Keratinocyte (primary cell): ENCODE data around the gene TFPI. TPM values are rescaled to one million over a fixed set of nuclear protein-coding genes. Genes with fewer than 3 reads are reported as not detected.

Experiments used
- DNase-seq: peaks from one replicate; pipeline ENCODE4 v3.0.0-alpha.2; 2011; ENCODE audit warnings: low read depth, missing footprints, low spot score
- FAIRE-seq: peaks from 2 replicates; lab custom pipeline; 2011; peaks lifted over from hg19 to GRCh38; lab: Jason Lieb, UNC
- H2AFZ ChIP-seq: 2 replicates; pipeline ENCODE4 v1.6.0; 2012; ENCODE audit warnings: low read length, control low read depth, inconsistent platforms; ENCODE audit not compliant: control insufficient read depth
- H3K27ac ChIP-seq: 2 replicates; pipeline ENCODE4 v1.5.1; 2011; ENCODE audit warnings: low read length; ENCODE audit not compliant: control insufficient read depth, insufficient read depth
- H3K27me3 ChIP-seq: 3 replicates; pipeline ENCODE4 v1.6.0; 2011; ENCODE audit warnings: low read length; ENCODE audit not compliant: control insufficient read depth, insufficient read depth; ENCODE audit errors: extremely low read depth
- H3K36me3 ChIP-seq, 2 experiments: 2 replicates in 1 of 2; 3 replicates in 1 of 2; pipeline ENCODE4 v1.5.1; 2011; ENCODE audit warnings: low read length in 2 of 2, mild to moderate bottlenecking in 1 of 2; ENCODE audit not compliant: control insufficient read depth in 2 of 2, insufficient read depth in 2 of 2; ENCODE audit errors: extremely low read depth in 1 of 2
- H3K4me1 ChIP-seq: 3 replicates; pipeline ENCODE4 v1.5.1; 2011; ENCODE audit warnings: low read length; ENCODE audit not compliant: control insufficient read depth, insufficient read depth; ENCODE audit errors: extremely low read depth
- H3K4me2 ChIP-seq: 3 replicates; pipeline ENCODE4 v1.6.0; 2011; ENCODE audit warnings: low read depth, low read length; ENCODE audit not compliant: control insufficient read depth, insufficient read depth; ENCODE audit errors: extremely low read depth
- H3K4me3 ChIP-seq, 3 experiments: fragments of 200-600 bp in 1 of 3; sonication (generic) in 1 of 3; 2 replicates in 2 of 3; 3 replicates in 1 of 3; pipeline ENCODE4 v1.5.1; 2011 to 2016; ENCODE audit warnings: low read length in 3 of 3, mild to moderate bottlenecking in 3 of 3, control low read depth in 2 of 3, inconsistent platforms in 1 of 3, low read depth in 1 of 3, mixed read lengths in 1 of 3, mixed run types in 1 of 3, moderate library complexity in 1 of 3; ENCODE audit not compliant: control insufficient read depth in 2 of 3, insufficient read depth in 2 of 3; ENCODE audit errors: extremely low read depth in 1 of 3
- H3K79me2 ChIP-seq: 2 replicates; pipeline ENCODE4 v1.6.0; 2012; ENCODE audit warnings: low read length; ENCODE audit not compliant: control insufficient read depth, insufficient read depth
- H3K9ac ChIP-seq: 3 replicates; pipeline ENCODE4 v1.6.0; 2011; ENCODE audit warnings: low read length; ENCODE audit not compliant: control insufficient read depth, insufficient read depth; ENCODE audit errors: extremely low read depth
- H3K9me1 ChIP-seq: 3 replicates; pipeline ENCODE4 v1.6.0; 2011; ENCODE audit warnings: low read length; ENCODE audit not compliant: control insufficient read depth, insufficient read depth; ENCODE audit errors: extremely low read depth
- H3K9me3 ChIP-seq: 2 replicates; pipeline ENCODE4 v1.5.1; 2012; ENCODE audit warnings: low read depth, low read length; ENCODE audit not compliant: control insufficient read depth
- H4K20me1 ChIP-seq: 3 replicates; pipeline ENCODE4 v1.6.0; 2011; ENCODE audit warnings: low read length; ENCODE audit not compliant: control insufficient read depth, insufficient read depth; ENCODE audit errors: extremely low read depth
- CTCF ChIP-seq, 3 experiments: IDR thresholded peaks in 1 of 3; conservative IDR thresholded peaks in 1 of 3; optimal IDR thresholded peaks in 1 of 3; 2 replicates in 2 of 3; 3 replicates in 1 of 3; pipeline versions ENCODE3 to v1.5.1; 2011; ENCODE audit warnings: low read length in 3 of 3, mild to moderate bottlenecking in 3 of 3, moderate library complexity in 2 of 3, control low read depth in 1 of 3, inconsistent platforms in 1 of 3; ENCODE audit not compliant: insufficient read depth in 2 of 3; ENCODE audit errors: extremely low read depth in 1 of 3
- EZH2 ChIP-seq: IDR thresholded peaks from one replicate; pipeline ENCODE4 v1.6.1; 2012; ENCODE audit warnings: inconsistent platforms, mild to moderate bottlenecking, low read length, moderate library complexity
- dilution Hi-C: fragments of 300-500 bp; cut with MboI; formaldehyde crosslinking; loops from one replicate; pipeline ENCODE4 v1.7.0; 2020; ENCODE audit warnings: low sequenced_read_pairs; ENCODE audit not compliant: extremely low pct_ligation_motif_present
- polyA plus RNA-seq, 5 experiments: library from polyadenylated mRNA; depleted of rRNA in 3 of 5; stranded (reverse) in 3 of 5; stranded (forward) in 1 of 5; unstranded in 1 of 5; fragments of >200 nt; gene quantifications; 1 replicate in 1 of 5; 2 replicates in 3 of 5; 3 replicates in 1 of 5; pipeline versions ENCODE4 v1.2.1 to v1.2.3, GENCODE V29; 2011 to 2012; ENCODE audit warnings: missing spikeins in 2 of 5, low read depth in 1 of 5, low replicate concordance in 1 of 5

The TFPI gene
- polyA plus RNA-seq, 1 donor (not counting 4 experiments of a cell fraction or from before 2014, with no cell fraction given), result 1.1 TPM

- FAIRE-seq (no peak), DNase-seq (no peak)
- Histone ChIP-seq H3K4me1 (peaks cover 6% of the 10 kb centered on the region), H3K79me2 (no peaks in the 10 kb centered on the region), H3K9me3 (no peaks in the 10 kb centered on the region), H3K9ac (no peak overlapping the region), H4K20me1 (no peaks in the 10 kb centered on the region), H3K9me1 (no peaks in the 10 kb centered on the region), H3K4me2 (no peak overlapping the region), H2AFZ (peak overlapping the region; percentile 2), H3K36me3 (no peaks in the 10 kb centered on the region), H3K27ac (no peak overlapping the region), H3K27me3 (no peaks in the 10 kb centered on the region), H3K4me3 (no peak overlapping the region)
- TF ChIP-seq CTCF (optimal IDR thresholded peaks at IDR 0.05 in 1 of 3, IDR thresholded peaks at IDR 0.05 in 1 of 3, conservative IDR thresholded peaks at IDR 0.05 in 1 of 3; ENCODE audit: extremely low read depth in 1 of 3, insufficient read depth in 2 of 3, low read length in 3 of 3) (no peak), EZH2 (no peak)
- dilution Hi-C loops, result no loop called here
Measured at GRCh38 chr2:187422282-187422681, 132.0 kb downstream of the TFPI start.

- dilution Hi-C loops, result no loop called here
- H3K9ac ChIP-seq, result no peak overlapping the region
- FAIRE-seq, result no peak
- H3K36me3 ChIP-seq, result no peaks in the 10 kb centered on the region
- no peaks in the 10 kb centered on the region for H3K79me2 ChIP-seq
- DNase-seq, result no peak
- no peaks in the 10 kb centered on the region for H3K9me1 ChIP-seq
- no peak overlapping the region for H3K4me2 ChIP-seq
- H4K20me1 ChIP-seq, result no peaks in the 10 kb centered on the region
- H2AFZ ChIP-seq, result no peak overlapping the region
- TF ChIP-seq EZH2 (no peak), CTCF (optimal IDR thresholded peaks at IDR 0.05 in 1 of 3, IDR thresholded peaks at IDR 0.05 in 1 of 3, conservative IDR thresholded peaks at IDR 0.05 in 1 of 3; ENCODE audit: extremely low read depth in 1 of 3, insufficient read depth in 2 of 3, low read length in 3 of 3) (no peak)
- no peak overlapping the region for H3K4me3 ChIP-seq
- H3K4me1 ChIP-seq, result peaks cover 6% of the 10 kb centered on the region
- H3K27me3 ChIP-seq, result no peaks in the 10 kb centered on the region
- H3K27ac ChIP-seq, result no peak overlapping the region
- H3K9me3 ChIP-seq, result no peaks in the 10 kb centered on the region
Measured at GRCh38 chr2:187421519-187421918, 132.7 kb downstream of the TFPI start.
